Activated CD8-positive, alpha-beta memory T cell treated with anti-CD3 and anti-CD28 coated beads for 1 hour (primary cell): Measurements from ENCODE around the gene SMIM31.

ENCODE experiments used
- DNase-seq, 2 donors: peaks; one replicate each; pipeline ENCODE4 v3.0.0-alpha.2; 2020; ENCODE audit warnings: low read depth in 1 of 2; ENCODE audit errors: extremely low read depth in 1 of 2

Gene SMIM31

DNA sequence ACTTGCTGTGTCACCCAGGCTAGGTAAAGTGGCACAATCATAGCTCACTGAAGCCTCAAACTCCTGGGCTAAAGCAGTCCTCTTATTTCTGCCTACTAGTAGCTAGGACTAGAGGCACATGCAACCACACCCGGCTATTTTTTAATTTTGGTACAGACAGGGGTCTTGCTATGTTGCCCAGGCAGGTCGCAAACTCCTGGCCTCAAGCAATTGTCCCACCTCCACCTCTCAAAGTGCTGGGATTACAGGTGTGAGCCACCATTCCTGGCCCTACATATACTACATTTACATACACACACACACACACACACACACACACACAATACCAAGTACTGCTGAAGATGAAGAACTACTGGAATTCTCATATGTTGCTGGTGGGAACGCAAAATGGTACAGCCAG, 26.9 kb downstream of the SMIM31 start:
- DNase-seq = no peak

- DNase-seq = no peak
Measured at GRCh38 chr4:164783976-164784375, 30.0 kb downstream of the SMIM31 start.

- no peak for DNase-seq
Measured at GRCh38 chr4:164789047-164789446, 35.1 kb downstream of the SMIM31 start.

DNA sequence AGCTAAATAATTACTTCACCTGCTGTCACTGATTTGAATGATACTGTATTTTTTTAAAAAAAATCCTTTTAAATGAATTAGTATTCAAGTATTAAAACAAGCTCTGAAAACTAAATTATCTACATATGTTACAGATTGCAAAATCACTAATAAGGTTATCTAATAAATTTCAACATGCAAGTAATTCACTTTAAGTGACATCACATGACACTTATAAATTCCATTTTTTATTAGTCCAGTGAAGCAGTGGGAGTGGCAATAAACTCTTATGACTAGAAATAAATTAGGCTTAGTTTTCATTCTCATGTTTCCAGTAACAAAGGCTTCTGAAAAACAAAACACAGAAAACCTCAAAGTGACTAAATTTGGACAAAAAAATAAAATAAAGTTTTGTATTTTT, 36.3 kb downstream of the SMIM31 start:
- no peak for DNase-seq

DNA sequence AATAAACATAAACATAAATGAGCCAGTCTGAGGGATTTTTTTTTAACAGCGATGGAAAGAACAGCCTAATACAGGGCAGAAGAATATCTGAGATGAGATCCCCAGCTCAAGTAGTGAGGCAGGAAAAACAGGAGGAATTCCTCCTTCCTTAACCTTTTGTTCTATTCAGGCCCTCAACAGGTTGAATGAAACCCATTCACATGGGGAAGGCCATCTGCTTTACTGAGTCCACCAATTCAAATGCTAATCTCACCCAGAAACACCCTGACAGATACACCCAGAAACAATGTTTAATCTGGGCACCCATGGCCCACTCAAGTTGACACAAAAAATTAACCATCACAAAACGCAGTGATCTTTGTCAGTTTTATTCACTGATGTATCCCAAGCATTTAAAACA, 45.5 kb downstream of the SMIM31 start:
- DNase-seq = no peak

GRCh38 chr4:164800786-164801185, 46.9 kb downstream of the SMIM31 start:
- DNase-seq = no peak

DNA sequence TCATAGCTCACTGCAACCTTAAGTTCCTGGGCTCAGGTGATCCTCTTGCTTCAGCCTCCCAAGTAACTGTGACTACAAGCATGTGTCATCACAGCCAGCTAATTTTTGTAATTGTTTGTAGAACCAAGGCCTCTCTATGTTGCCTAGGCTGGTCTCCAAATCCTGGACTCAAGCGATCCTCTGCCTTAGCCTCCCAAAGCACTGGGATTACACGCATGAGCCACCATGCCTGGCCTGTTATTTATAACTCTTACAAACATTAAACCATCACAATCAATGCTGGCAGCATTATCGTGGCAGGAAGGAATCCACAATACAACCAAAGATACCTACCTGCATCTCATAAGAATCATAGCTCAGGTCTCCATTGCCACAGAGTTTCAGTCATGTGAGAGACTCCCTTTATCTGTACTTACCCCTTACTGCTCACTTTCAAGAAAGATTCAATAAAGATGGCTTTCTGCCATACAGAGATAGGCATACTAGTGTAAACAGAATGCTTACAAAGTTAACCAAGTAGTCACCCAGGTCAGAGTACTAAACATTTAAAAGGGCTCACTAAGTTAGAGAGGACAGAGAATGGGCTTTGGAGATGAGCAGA, 48.5 kb downstream of the SMIM31 start:
- no peak for DNase-seq

DNA sequence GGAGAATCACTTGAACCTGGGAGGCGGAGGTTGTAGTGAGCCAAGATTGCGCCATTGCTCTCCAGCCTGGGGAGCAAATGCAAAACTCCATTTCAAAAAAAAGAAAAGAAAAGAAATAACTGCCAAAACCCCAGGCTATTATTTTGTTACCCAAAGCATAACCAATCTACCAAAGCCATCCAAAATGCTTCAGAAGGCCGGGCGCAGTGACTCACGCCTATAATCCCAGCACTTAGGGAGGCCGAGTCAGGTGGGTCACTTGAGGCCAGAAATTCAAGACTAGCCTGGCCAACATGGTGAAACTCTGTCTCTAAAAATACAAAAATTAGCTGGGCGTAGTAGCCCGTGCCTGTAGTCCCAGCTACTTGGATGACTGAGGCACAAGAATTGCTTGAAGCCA, 49.8 kb downstream of the SMIM31 start:
- DNase-seq = no peak

DNA sequence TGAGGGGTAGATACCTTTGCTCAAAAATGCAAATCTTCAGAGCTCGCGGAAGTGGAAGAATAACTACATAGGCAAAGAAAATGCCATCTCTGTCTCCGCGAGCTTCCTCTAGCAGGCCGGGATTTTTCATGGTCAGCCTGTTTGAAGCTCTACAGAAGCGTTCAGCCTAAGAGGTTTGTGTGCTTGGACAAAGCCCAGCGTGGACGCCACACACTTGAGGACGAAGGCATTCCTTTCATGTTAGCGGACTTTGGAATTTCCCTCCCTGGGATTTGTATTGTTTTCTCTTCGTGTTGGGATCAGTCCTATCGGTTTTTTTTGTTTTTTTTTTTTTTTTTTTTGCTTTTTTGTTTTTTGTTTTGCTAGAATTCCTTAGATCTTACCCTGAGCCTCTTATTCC, 53.7 kb downstream of the SMIM31 start:
- DNase-seq = no peak

DNA sequence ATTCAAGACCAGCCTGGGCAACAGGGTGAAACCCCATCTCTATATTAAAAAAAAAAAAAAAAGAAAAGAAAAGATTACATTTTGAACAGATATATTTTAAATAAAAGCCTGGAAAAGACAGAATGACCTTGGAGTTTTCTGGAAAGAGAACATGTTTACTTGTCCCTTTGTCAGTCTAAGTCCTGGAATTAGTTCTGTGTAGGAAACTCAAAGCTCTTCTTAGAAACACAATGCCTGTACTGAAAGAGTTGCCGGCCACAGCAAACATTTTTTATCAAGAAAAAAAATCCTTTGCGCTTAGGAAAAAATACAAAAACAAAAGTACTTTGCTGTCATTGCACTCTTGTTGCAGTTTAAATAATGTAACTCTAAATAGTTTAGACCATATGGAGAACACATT, 59.6 kb downstream of the SMIM31 start:
- no peak for DNase-seq

DNA sequence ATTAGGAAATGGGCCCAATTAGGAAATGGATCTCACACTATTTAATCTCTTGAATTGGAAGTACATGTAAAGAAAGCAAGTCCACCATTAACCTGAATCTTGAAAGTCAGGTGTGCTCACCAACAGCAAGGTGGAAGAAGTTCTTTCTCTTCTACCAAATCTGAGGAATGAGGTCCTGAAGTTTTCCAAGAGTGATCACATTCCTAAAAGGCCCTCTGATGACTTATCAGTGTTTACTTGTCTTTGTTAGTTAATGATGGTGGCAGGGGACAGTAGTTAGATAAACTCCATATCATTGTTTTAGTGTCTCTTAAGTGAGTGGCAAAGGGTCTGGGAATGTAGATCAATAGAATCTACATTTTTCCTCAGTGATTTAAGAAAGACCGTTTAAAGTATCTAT, 61.8 kb downstream of the SMIM31 start:
- DNase-seq = no peak

GRCh38 chr4:164819366-164819765, 65.4 kb downstream of the SMIM31 start:
- DNase-seq = no peak

GRCh38 chr4:164821711-164822110, 67.8 kb downstream of the SMIM31 start:
- no peak for DNase-seq

GRCh38 chr4:164824581-164824980, 70.7 kb downstream of the SMIM31 start:
- DNase-seq = no peak

DNA sequence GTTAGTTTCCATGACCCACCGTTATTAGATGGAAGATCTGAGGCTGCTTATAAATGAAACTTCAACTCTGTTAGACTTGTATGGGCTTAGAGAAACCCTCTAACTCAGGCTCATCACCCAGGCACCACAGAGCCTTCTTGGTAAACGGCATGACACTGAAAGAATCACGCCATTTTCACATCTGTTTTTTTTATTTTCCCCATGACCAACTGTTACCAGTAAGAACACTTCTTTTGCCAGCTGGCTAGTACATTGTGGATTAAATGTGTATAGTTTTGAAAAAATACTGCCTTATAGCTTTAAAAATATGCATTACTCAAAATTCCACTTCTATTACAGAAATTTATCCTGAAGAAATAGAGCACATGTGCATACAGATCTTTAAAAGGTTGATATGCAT, 75.0 kb downstream of the SMIM31 start:
- no peak for DNase-seq

- DNase-seq = no peak
Measured at GRCh38 chr4:164846566-164846965, 92.6 kb downstream of the SMIM31 start.

GRCh38 chr4:164847016-164847415, 93.1 kb downstream of the SMIM31 start:
- no peak for DNase-seq

DNA sequence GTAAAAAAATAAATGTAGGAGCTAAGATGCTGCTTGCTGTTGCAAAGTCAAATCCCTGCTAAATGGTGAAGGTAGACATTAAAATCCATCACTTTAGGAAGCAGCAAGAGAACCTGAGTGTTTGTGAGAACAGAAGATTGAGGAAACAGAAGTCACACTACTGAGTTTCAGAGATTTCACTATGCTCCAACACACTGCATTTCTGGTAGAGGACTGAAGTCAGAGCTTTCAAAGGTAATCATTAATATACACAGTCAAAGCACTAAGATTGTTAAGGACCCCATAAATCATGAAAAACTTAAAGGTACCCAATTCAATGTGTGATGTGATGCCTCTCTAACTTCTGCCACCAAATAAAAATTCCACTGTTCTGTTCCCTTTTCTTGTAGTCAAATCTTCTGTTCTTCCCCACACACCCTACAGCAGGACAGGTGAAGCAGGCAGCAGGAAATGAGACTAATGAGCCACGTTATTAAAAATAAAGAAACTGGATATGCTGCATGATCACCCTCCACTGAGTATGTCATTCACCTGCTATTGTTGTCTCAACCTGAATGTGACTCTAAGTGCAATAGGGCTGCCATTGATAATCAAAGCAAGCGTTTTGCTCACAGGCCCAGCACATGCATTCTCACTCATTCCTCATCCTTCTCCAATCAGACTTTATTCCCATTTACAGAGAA, 94.2 kb downstream of the SMIM31 start:
- no peak for DNase-seq
